GM23338 (cell line): Measurements from ENCODE around the gene ERC2. TPM values are rescaled to one million over a fixed set of nuclear protein-coding genes. Genes with fewer than 3 reads are reported as not detected.

Source experiments
- ATAC-seq: fragments of 200-7000 bp; cut with Tn5 transposase; 3 replicates; pipeline ENCODE4 v1.9.1; 2020
- DNase-seq: peaks from one replicate; pipeline ENCODE4 v3.0.0-alpha.2; 2015; ENCODE audit warnings: low spot score
- H2AFZ ChIP-seq: fragments of 200-600 bp; sonication (generic); 2 replicates; pipeline ENCODE4 v1.8.0; 2016; ENCODE audit warnings: antibody characterized with exemption, mild to moderate bottlenecking, moderate library complexity
- H3F3A ChIP-seq: fragments of 200-600 bp; sonication (generic); replicated peaks from 2 replicates; pipeline ENCODE4 v1.8.0; 2017; ENCODE audit warnings: antibody characterized with exemption, mixed run types, low read depth
- H3K27ac ChIP-seq: fragments of 200-600 bp; sonication (generic); 2 replicates; pipeline ENCODE4 v1.6.1; 2016; ENCODE audit warnings: low read depth
- H3K27me3 ChIP-seq: fragments of 200-600 bp; sonication (generic); 2 replicates; pipeline ENCODE4 v1.8.0; 2016; ENCODE audit warnings: mild to moderate bottlenecking, mixed run types, moderate library complexity; ENCODE audit not compliant: insufficient read depth
- H3K36me3 ChIP-seq: fragments of 200-600 bp; sonication (generic); 2 replicates; pipeline ENCODE4 v1.8.0; 2016; ENCODE audit warnings: mild to moderate bottlenecking; ENCODE audit not compliant: insufficient read depth
- H3K4me1 ChIP-seq: fragments of 200-600 bp; sonication (generic); 2 replicates; pipeline ENCODE4 v1.8.0; 2016; ENCODE audit warnings: mild to moderate bottlenecking, moderate library complexity; ENCODE audit not compliant: insufficient read depth
- H3K4me2 ChIP-seq: fragments of 200-600 bp; sonication (generic); 2 replicates; pipeline ENCODE4 v1.7.1; 2017; ENCODE audit warnings: mixed run types
- H3K4me3 ChIP-seq: fragments of 200-600 bp; sonication (generic); 2 replicates; pipeline ENCODE4 v1.6.1; 2016; ENCODE audit warnings: mixed run types
- H3K79me2 ChIP-seq: fragments of 200-600 bp; sonication (generic); replicated peaks from 2 replicates; pipeline ENCODE4 v1.8.0; 2017; ENCODE audit warnings: mild to moderate bottlenecking; ENCODE audit not compliant: insufficient read depth
- H3K9me2 ChIP-seq: fragments of 200-600 bp; sonication (generic); 2 replicates; pipeline ENCODE4 v1.8.0; 2017; ENCODE audit not compliant: insufficient read depth
- H4K20me1 ChIP-seq: fragments of 200-600 bp; sonication (generic); replicated peaks from 2 replicates; pipeline ENCODE4 v1.8.0; 2017; ENCODE audit warnings: mild to moderate bottlenecking; ENCODE audit not compliant: insufficient read depth
- H3K27ac Mint-ChIP-seq: 2 replicates; pipeline ENCODE4 v1.8.0; 2020; ENCODE audit warnings: inconsistent platforms, mild to moderate bottlenecking, moderate library complexity, mixed read lengths
- H3K27me3 Mint-ChIP-seq: 3 replicates; pipeline ENCODE4 v1.8.0; 2022; ENCODE audit warnings: low read depth, mild to moderate bottlenecking, moderate library complexity, mixed read lengths, inconsistent platforms; ENCODE audit not compliant: insufficient read depth, poor library complexity
- H3K36me3 Mint-ChIP-seq: 3 replicates; pipeline ENCODE4 v1.8.0; 2021; ENCODE audit warnings: low read depth, mild to moderate bottlenecking, inconsistent platforms, moderate library complexity, mixed read lengths
- H3K4me1 Mint-ChIP-seq: 3 replicates; pipeline ENCODE4 v1.8.0; 2020; ENCODE audit warnings: mild to moderate bottlenecking, inconsistent platforms, mixed read lengths
- H3K4me3 Mint-ChIP-seq: 3 replicates; pipeline ENCODE4 v1.8.0; 2021; ENCODE audit warnings: moderate library complexity, mild to moderate bottlenecking, inconsistent platforms, mixed read lengths
- H3K9me3 Mint-ChIP-seq: 3 replicates; pipeline ENCODE4 v1.8.0; 2020; ENCODE audit warnings: moderate library complexity, mild to moderate bottlenecking, inconsistent platforms, mixed read lengths
- CREB1 ChIP-seq: fragments of 250-450 bp; sonication (Bioruptor Pico); IDR thresholded peaks from 2 replicates; pipeline ENCODE4 v1.5.0; 2020; ENCODE audit warnings: low read depth, mild to moderate bottlenecking, moderate library complexity
- EZH2 ChIP-seq: fragments of 200-600 bp; sonication (generic); IDR thresholded peaks from one replicate; pipeline ENCODE4 v1.8.0; 2017; ENCODE audit warnings: antibody characterized with exemption, mild to moderate bottlenecking, low read depth; ENCODE audit not compliant: unreplicated experiment
- EZH2phosphoT487 ChIP-seq: fragments of 200-600 bp; sonication (generic); IDR thresholded peaks from one replicate; pipeline ENCODE4 v1.8.1; 2018; ENCODE audit warnings: antibody characterized with exemption; ENCODE audit not compliant: unreplicated experiment
- JUNB ChIP-seq: IDR thresholded peaks from one replicate; pipeline ENCODE4 v1.6.1; 2016; ENCODE audit warnings: antibody characterized with exemption; ENCODE audit not compliant: unreplicated experiment
- NANOG ChIP-seq: IDR thresholded peaks from 2 replicates; pipeline ENCODE4 v1.6.1; 2016; ENCODE audit warnings: antibody characterized with exemption, borderline replicate concordance
- POLR2AphosphoS5 ChIP-seq: IDR thresholded peaks from 2 replicates; pipeline ENCODE4 v1.6.1; 2016; ENCODE audit warnings: antibody characterized with exemption, low read depth
- STAT1 ChIP-seq: IDR thresholded peaks from one replicate; pipeline ENCODE4 v1.6.1; 2016; ENCODE audit warnings: antibody characterized with exemption; ENCODE audit not compliant: unreplicated experiment
- ZNF114 ChIP-seq: fragments of 250-450 bp; sonication (Bioruptor Pico); IDR thresholded peaks from 2 replicates; pipeline ENCODE4 v1.5.0; 2020; ENCODE audit warnings: mild to moderate bottlenecking, moderate library complexity
- ZNF331 ChIP-seq: fragments of 250-450 bp; sonication (Bioruptor Pico); IDR thresholded peaks from 2 replicates; pipeline ENCODE4 v1.5.0; 2020; ENCODE audit warnings: low read depth, mild to moderate bottlenecking, moderate library complexity
- polyA plus RNA-seq: library from polyadenylated mRNA; unstranded; fragments of >200 nt; fragmentation: Nextera tagmentation; extraction: Ambion mirVana; gene quantifications from 2 replicates; pipeline ENCODE4 v1.2.1, GENCODE V29; 2016
- total RNA-seq: library from RNA; depleted of rRNA; stranded (reverse); fragments of >200 nt; shearing (Covaris generic); gene quantifications from 2 replicates; pipeline ENCODE4 v1.2.3, GENCODE V29; 2014
- TF ChIP-seq, protein P1 (sequence below): IDR thresholded peaks from 2 replicates; pipeline ENCODE4 v1.6.1; 2016; ENCODE audit warnings: antibody characterized with exemption
- TF ChIP-seq, protein P2 (sequence below), 2 experiments: fragments of 200-600 bp in 1 of 2; sonication (generic) in 1 of 2; conservative IDR thresholded peaks; 2 replicates each; pipeline versions ENCODE4 v1.5.1 to v1.6.1; 2016 to 2017; ENCODE audit warnings: antibody characterized with exemption in 2 of 2, low read depth in 2 of 2, mild to moderate bottlenecking in 2 of 2, moderate library complexity in 1 of 2
- TF ChIP-seq, protein P3 (sequence below): IDR thresholded peaks from one replicate; pipeline ENCODE4 v1.6.1; 2018; ENCODE audit warnings: antibody characterized with exemption; ENCODE audit not compliant: unreplicated experiment
- TF ChIP-seq, protein P4 (sequence below): fragments of 250-450 bp; sonication (Bioruptor Pico); IDR thresholded peaks from 2 replicates; pipeline ENCODE4 v1.5.0; 2020; ENCODE audit warnings: mild to moderate bottlenecking, moderate library complexity

Gene ERC2
- total and polyA plus RNA-seq, 2 experiments from 2014 or later: 11.8 to 13.7 TPM

DNA sequence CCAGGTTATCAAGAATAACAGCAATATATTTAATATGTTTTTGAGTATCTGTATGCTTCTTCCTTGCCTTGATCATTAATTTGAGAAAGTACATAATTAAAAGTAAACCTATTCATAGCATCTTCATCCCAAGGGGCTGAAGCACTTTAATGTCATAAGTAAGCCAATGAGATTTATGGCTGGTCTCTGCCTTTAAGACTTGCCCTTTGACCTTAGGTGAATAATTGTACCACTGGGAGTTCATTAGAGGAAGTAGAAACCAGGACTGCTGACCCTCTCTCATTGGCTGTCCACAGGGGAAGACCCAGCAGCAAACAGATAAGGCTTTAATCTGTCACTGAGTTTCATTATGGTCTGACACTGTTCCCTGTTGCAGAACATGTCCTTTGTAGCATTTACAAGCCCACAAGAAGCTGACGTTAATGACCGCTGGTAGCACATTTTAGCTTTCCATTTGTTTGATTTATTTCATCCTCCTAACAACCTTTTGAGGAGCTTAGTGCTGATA, 16.3 kb upstream of the ERC2 start:
- Mint-ChIP-seq H3K9me3 (no peaks in the 10 kb centered on the region), H3K27me3 (peaks cover 6% of the 10 kb centered on the region), H3K4me1 (peaks cover 5% of the 10 kb centered on the region; the same call in 2 of the 3 replicates), H3K27ac (no peak overlapping the region), H3K4me3 (no peak overlapping the region), H3K36me3 (no peaks in the 10 kb centered on the region)
- H3K9me2 ChIP-seq: no peaks in the 10 kb centered on the region
- H4K20me1 ChIP-seq: no peaks in the 10 kb centered on the region
- no peak overlapping the region for H2AFZ ChIP-seq
- H3K27me3 ChIP-seq: no peaks in the 10 kb centered on the region
- H3K4me1 ChIP-seq: no peaks in the 10 kb centered on the region
- no peaks in the 10 kb centered on the region for H3K79me2 ChIP-seq
- DNase-seq (no peak), ATAC-seq (no peak)
- TF ChIP-seq ZNF114 (no peak), POLR2AphosphoS5 (no peak), NANOG (no peak), EZH2 (no peak), ZNF331 (no peak), CREB1 (CRISPR knock-in tag) (no peak), JUNB (no peak), STAT1 (no peak), EZH2phosphoT487 (no peak)
- TF ChIP-seq, protein P1, sequence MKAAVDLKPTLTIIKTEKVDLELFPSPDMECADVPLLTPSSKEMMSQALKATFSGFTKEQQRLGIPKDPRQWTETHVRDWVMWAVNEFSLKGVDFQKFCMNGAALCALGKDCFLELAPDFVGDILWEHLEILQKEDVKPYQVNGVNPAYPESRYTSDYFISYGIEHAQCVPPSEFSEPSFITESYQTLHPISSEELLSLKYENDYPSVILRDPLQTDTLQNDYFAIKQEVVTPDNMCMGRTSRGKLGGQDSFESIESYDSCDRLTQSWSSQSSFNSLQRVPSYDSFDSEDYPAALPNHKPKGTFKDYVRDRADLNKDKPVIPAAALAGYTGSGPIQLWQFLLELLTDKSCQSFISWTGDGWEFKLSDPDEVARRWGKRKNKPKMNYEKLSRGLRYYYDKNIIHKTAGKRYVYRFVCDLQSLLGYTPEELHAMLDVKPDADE: no peak
- TF ChIP-seq, protein P2, sequence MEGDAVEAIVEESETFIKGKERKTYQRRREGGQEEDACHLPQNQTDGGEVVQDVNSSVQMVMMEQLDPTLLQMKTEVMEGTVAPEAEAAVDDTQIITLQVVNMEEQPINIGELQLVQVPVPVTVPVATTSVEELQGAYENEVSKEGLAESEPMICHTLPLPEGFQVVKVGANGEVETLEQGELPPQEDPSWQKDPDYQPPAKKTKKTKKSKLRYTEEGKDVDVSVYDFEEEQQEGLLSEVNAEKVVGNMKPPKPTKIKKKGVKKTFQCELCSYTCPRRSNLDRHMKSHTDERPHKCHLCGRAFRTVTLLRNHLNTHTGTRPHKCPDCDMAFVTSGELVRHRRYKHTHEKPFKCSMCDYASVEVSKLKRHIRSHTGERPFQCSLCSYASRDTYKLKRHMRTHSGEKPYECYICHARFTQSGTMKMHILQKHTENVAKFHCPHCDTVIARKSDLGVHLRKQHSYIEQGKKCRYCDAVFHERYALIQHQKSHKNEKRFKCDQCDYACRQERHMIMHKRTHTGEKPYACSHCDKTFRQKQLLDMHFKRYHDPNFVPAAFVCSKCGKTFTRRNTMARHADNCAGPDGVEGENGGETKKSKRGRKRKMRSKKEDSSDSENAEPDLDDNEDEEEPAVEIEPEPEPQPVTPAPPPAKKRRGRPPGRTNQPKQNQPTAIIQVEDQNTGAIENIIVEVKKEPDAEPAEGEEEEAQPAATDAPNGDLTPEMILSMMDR (conservative IDR thresholded peaks at IDR 0.05; ENCODE audit: low read depth in 2 of 2): no peak
- TF ChIP-seq, protein P3, sequence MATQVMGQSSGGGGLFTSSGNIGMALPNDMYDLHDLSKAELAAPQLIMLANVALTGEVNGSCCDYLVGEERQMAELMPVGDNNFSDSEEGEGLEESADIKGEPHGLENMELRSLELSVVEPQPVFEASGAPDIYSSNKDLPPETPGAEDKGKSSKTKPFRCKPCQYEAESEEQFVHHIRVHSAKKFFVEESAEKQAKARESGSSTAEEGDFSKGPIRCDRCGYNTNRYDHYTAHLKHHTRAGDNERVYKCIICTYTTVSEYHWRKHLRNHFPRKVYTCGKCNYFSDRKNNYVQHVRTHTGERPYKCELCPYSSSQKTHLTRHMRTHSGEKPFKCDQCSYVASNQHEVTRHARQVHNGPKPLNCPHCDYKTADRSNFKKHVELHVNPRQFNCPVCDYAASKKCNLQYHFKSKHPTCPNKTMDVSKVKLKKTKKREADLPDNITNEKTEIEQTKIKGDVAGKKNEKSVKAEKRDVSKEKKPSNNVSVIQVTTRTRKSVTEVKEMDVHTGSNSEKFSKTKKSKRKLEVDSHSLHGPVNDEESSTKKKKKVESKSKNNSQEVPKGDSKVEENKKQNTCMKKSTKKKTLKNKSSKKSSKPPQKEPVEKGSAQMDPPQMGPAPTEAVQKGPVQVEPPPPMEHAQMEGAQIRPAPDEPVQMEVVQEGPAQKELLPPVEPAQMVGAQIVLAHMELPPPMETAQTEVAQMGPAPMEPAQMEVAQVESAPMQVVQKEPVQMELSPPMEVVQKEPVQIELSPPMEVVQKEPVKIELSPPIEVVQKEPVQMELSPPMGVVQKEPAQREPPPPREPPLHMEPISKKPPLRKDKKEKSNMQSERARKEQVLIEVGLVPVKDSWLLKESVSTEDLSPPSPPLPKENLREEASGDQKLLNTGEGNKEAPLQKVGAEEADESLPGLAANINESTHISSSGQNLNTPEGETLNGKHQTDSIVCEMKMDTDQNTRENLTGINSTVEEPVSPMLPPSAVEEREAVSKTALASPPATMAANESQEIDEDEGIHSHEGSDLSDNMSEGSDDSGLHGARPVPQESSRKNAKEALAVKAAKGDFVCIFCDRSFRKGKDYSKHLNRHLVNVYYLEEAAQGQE: no peak
- TF ChIP-seq, protein P4, sequence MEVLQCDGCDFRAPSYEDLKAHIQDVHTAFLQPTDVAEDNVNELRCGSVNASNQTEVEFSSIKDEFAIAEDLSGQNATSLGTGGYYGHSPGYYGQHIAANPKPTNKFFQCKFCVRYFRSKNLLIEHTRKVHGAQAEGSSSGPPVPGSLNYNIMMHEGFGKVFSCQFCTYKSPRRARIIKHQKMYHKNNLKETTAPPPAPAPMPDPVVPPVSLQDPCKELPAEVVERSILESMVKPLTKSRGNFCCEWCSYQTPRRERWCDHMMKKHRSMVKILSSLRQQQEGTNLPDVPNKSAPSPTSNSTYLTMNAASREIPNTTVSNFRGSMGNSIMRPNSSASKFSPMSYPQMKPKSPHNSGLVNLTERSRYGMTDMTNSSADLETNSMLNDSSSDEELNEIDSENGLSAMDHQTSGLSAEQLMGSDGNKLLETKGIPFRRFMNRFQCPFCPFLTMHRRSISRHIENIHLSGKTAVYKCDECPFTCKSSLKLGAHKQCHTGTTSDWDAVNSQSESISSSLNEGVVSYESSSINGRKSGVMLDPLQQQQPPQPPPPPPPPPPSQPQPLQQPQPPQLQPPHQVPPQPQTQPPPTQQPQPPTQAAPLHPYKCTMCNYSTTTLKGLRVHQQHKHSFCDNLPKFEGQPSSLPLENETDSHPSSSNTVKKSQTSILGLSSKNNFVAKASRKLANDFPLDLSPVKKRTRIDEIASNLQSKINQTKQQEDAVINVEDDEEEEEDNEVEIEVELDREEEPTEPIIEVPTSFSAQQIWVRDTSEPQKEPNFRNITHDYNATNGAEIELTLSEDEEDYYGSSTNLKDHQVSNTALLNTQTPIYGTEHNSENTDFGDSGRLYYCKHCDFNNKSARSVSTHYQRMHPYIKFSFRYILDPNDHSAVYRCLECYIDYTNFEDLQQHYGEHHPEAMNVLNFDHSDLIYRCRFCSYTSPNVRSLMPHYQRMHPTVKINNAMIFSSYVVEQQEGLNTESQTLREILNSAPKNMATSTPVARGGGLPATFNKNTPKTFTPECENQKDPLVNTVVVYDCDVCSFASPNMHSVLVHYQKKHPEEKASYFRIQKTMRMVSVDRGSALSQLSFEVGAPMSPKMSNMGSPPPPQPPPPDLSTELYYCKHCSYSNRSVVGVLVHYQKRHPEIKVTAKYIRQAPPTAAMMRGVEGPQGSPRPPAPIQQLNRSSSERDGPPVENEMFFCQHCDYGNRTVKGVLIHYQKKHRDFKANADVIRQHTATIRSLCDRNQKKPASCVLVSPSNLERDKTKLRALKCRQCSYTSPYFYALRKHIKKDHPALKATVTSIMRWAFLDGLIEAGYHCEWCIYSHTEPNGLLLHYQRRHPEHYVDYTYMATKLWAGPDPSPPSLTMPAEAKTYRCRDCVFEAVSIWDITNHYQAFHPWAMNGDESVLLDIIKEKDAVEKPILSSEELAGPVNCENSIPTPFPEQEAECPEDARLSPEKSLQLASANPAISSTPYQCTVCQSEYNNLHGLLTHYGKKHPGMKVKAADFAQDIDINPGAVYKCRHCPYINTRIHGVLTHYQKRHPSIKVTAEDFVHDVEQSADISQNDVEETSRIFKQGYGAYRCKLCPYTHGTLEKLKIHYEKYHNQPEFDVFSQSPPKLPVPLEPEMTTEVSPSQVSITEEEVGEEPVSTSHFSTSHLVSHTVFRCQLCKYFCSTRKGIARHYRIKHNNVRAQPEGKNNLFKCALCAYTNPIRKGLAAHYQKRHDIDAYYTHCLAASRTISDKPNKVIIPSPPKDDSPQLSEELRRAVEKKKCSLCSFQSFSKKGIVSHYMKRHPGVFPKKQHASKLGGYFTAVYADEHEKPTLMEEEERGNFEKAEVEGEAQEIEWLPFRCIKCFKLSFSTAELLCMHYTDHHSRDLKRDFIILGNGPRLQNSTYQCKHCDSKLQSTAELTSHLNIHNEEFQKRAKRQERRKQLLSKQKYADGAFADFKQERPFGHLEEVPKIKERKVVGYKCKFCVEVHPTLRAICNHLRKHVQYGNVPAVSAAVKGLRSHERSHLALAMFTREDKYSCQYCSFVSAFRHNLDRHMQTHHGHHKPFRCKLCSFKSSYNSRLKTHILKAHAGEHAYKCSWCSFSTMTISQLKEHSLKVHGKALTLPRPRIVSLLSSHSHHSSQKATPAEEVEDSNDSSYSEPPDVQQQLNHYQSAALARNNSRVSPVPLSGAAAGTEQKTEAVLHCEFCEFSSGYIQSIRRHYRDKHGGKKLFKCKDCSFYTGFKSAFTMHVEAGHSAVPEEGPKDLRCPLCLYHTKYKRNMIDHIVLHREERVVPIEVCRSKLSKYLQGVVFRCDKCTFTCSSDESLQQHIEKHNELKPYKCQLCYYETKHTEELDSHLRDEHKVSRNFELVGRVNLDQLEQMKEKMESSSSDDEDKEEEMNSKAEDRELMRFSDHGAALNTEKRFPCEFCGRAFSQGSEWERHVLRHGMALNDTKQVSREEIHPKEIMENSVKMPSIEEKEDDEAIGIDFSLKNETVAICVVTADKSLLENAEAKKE (CRISPR knock-in tag): no peak
- no peaks in the 10 kb centered on the region for H3F3A ChIP-seq
- H3K4me3 ChIP-seq: no peak overlapping the region
- no peak overlapping the region for H3K27ac ChIP-seq
- no peak overlapping the region for H3K4me2 ChIP-seq
- no peaks in the 10 kb centered on the region for H3K36me3 ChIP-seq
